Kidney (tissue), 14 donors: Measurements from ENCODE around the gene SAP25. TPM values are rescaled to one million over a fixed set of nuclear protein-coding genes. Genes with fewer than 3 reads are reported as not detected.

Source experiments
- DNase-seq, 5 donors: peaks; one replicate each; pipeline ENCODE4 v3.0.0-alpha.2; 2013 to 2020
- FAIRE-seq: peaks from 2 replicates; lab custom pipeline; 2012; peaks lifted over from hg19 to GRCh38; lab: Jason Lieb, UNC
- H3K27ac ChIP-seq, 2 donors: one replicate each; pipeline ENCODE4 v1.7.0; 2013; ENCODE audit warnings: low read depth in 2 of 2, low read length in 2 of 2, inconsistent platforms in 1 of 2
- H3K27me3 ChIP-seq: one replicate; pipeline ENCODE4 v1.7.1; 2013; ENCODE audit warnings: low read length, inconsistent platforms; ENCODE audit not compliant: control insufficient read depth, insufficient read depth
- H3K36me3 ChIP-seq, 3 donors: one replicate each; pipeline versions ENCODE4 v1.7.0 to v1.7.1; 2013; ENCODE audit warnings: low read length in 3 of 3, control low read depth in 1 of 3, inconsistent platforms in 1 of 3; ENCODE audit not compliant: insufficient read depth in 3 of 3, control insufficient read depth in 2 of 3
- H3K4me1 ChIP-seq, 3 donors: one replicate each; pipeline versions ENCODE4 v1.7.0 to v1.7.1; 2013; ENCODE audit warnings: low read length in 3 of 3, inconsistent platforms in 1 of 3, low read depth in 1 of 3; ENCODE audit not compliant: control insufficient read depth in 2 of 3, insufficient read depth in 2 of 3
- H3K4me3 ChIP-seq, 3 donors: one replicate each; pipeline versions ENCODE4 v1.7.0 to v1.8.1; 2013; ENCODE audit warnings: low read length in 3 of 3, control low read depth in 1 of 3, inconsistent platforms in 1 of 3
- H3K9ac ChIP-seq, 3 donors: one replicate each; pipeline versions ENCODE4 v1.7.0 to v1.7.1; 2013; ENCODE audit warnings: low read length in 3 of 3, control low read depth in 1 of 3, inconsistent platforms in 1 of 3
- H3K9me3 ChIP-seq, 3 donors: one replicate each; pipeline versions ENCODE4 v1.7.0 to v1.7.1; 2013; ENCODE audit warnings: low read length in 3 of 3, control low read depth in 1 of 3, inconsistent platforms in 1 of 3; ENCODE audit not compliant: control insufficient read depth in 2 of 3, insufficient read depth in 1 of 3
- intact Hi-C: fragments of 100-400 bp; cut with DNase I; formaldehyde crosslinking; loops from one replicate; pipeline ENCODE4 v1.11.1; 2022
- polyA plus RNA-seq: library from polyadenylated mRNA; stranded (reverse); fragments of 350-450 nt; fragmentation: Illumina TruSeq; extraction: RNeasy Lipid Tissue Mini Kit (QIAGEN cat#74804); gene quantifications from one replicate; pipeline ENCODE4 v1.2.3, GENCODE V29; 2014; ENCODE audit warnings: low read depth, low replicate concordance; ENCODE audit not compliant: insufficient read depth
- total RNA-seq: library from RNA; stranded (reverse); fragmentation: NEBNext Ultra II Directional; extraction: Animal tissue kit (Norgen Biotek cat#: 25700); gene quantifications from one replicate; pipeline ENCODE4 v1.2.1, GENCODE V29; 2021
- TF ChIP-seq, protein P1 (sequence below): IDR thresholded peaks from 3 replicates; pipeline ENCODE4 v1.5.1; 2012; ENCODE audit warnings: mild to moderate bottlenecking, moderate library complexity, borderline replicate concordance; ENCODE audit not compliant: insufficient read depth; ENCODE audit errors: extremely low read depth
- donor health status: control.
- donor health status: control.
- donor health status: control.
- donor health status: control.
- donor health status: control.
- donor health status: DM: yes; HTN: yes; CAD: no.
- donor health status: Normal renal cell carcinoma (clear cell type).

Gene SAP25
- total and polyA plus RNA-seq, 2 donors from 2014 or later = 5.7 to 9.8 TPM

DNA sequence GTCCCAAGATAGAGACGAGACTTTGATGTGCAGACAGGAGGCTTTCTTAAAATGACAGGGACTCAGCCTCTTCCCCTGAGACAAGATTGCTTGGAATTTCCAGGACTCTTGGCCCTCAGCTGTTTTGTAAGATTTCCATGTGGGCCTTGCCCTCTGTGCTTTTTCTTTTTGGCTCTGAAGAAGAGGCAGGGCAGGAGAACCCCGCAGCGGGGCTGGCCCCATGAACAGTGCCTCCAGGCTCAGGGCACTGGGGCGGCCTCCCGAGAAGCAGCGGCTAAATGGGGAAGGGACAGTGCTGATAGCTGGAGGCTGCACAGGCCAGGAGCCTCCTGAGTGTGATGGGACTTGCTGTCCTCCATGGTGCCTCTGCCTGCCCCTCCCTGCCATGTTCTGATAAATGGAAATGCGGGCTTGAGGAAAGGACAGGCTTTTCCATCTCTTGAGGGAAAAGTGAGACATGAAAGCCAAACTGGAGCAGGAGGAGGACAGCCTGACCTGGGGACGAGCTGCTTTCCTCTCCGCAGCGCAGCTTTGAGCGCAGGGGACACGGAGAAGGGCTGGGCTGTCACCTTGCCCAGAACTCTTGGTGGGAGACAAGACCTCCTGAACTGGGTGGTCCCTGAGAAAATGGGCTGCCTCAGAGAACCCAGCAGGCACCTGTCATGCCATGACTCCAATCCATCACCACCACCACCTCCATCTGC lies 12.1 kb downstream of the SAP25 start:
- Histone ChIP-seq H3K36me3 (peaks cover 0 to 7% (median 6%) of the 10 kb centered on the region in 3 donors), H3K27me3 (no peaks in the 10 kb centered on the region), H3K4me1 (no peaks in the 10 kb centered on the region), H3K27ac (no peak overlapping the region), H3K4me3 (no peak overlapping the region), H3K9ac (no peak overlapping the region), H3K9me3 (no peaks in the 10 kb centered on the region)
- DNase-seq (no peak), FAIRE-seq (no peak)
- intact Hi-C loops = no loop called here
- TF ChIP-seq, protein P1, sequence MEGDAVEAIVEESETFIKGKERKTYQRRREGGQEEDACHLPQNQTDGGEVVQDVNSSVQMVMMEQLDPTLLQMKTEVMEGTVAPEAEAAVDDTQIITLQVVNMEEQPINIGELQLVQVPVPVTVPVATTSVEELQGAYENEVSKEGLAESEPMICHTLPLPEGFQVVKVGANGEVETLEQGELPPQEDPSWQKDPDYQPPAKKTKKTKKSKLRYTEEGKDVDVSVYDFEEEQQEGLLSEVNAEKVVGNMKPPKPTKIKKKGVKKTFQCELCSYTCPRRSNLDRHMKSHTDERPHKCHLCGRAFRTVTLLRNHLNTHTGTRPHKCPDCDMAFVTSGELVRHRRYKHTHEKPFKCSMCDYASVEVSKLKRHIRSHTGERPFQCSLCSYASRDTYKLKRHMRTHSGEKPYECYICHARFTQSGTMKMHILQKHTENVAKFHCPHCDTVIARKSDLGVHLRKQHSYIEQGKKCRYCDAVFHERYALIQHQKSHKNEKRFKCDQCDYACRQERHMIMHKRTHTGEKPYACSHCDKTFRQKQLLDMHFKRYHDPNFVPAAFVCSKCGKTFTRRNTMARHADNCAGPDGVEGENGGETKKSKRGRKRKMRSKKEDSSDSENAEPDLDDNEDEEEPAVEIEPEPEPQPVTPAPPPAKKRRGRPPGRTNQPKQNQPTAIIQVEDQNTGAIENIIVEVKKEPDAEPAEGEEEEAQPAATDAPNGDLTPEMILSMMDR = no peak

DNA sequence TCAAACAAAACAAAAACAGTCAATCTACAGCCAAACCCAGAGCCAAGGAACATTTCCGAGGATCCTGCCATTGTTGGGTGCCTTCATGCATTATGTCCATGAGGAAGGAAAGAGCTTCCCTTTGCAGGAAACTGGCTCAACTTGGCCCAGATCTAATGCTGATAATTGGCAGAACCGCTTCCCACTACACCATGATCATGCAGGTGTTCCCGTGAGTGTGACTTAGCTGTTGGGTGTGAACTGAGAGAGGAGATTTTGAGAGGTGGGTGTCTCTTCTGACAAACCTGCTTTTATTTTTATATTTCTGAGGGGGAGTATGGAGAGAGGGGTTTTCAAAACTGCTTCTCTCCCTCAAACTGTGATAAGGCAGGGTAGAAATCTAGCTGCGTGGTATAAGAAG lies 14.6 kb downstream of the SAP25 start:
- intact Hi-C loops = no loop called here
- FAIRE-seq = no peak
- no peak overlapping the region for H3K4me3 ChIP-seq
- H3K27ac ChIP-seq = no peak overlapping the region
- no peaks in the 10 kb centered on the region for H3K9me3 ChIP-seq
- no peak overlapping the region for H3K9ac ChIP-seq
- H3K4me1 ChIP-seq = no peaks in the 10 kb centered on the region
- TF ChIP-seq, protein P1 = no peak
- peaks cover 0 to 21% (median 10%) of the 10 kb centered on the region in 3 donors for H3K36me3 ChIP-seq
- H3K27me3 ChIP-seq = no peaks in the 10 kb centered on the region
- DNase-seq = no peak

DNA sequence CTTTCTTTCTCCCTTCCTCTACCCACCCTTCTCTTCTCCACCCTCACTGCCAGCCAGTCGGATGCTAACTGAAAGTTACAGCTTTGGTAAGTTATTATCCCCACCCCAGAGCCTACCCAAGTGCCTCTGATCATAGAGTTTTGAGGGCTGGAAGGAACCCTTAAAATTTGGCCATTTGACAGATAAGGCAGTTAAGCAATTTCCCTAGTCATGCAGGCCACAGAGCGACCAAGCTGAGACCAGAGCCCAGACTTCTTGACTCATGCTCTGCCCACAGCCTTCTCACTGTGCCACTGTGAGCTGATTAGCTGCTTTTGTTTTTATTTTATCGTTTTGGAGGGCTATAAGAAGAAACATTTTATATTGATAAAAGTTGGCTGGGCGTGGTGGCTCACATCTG lies 17.2 kb downstream of the SAP25 start:
- peaks cover 0 to 28% (median 10%) of the 10 kb centered on the region in 3 donors for H3K36me3 ChIP-seq
- no peak for FAIRE-seq
- TF ChIP-seq, protein P1 = no peak
- no peaks in the 10 kb centered on the region for H3K27me3 ChIP-seq
- DNase-seq = no peak
- no peak overlapping the region for H3K9ac ChIP-seq
- H3K4me1 ChIP-seq = no peaks in the 10 kb centered on the region
- intact Hi-C loops = no loop called here
- H3K27ac ChIP-seq = no peak overlapping the region
- no peaks in the 10 kb centered on the region for H3K9me3 ChIP-seq
- H3K4me3 ChIP-seq = no peak overlapping the region
